Stimulated activated CD8-positive, alpha-beta memory T cell treated with anti-CD3 and anti-CD28 coated beads, Interleukin-7, amount 100 ng/mL, for 1 hour (primary cell): ENCODE data around the gene FBXO42.
"Not testable (repeated sequence)": the region's sequence is repeated elsewhere in the genome, so short reads cannot be mapped to it uniquely, and the experiment has no call there.

Source experiments
- DNase-seq, 2 donors: peaks; one replicate each; pipeline ENCODE4 v3.0.0-alpha.2; 2020; ENCODE audit warnings: low read depth in 2 of 2

FBXO42 gene

GRCh38 chr1:16266411-16267118 is 85.7 kb downstream of the FBXO42 start:
- DNase-seq = no peak

GRCh38 chr1:16262067-16262466 is 90.2 kb downstream of the FBXO42 start:
- no peak for DNase-seq

GRCh38 chr1:16260814-16261213 is 91.5 kb downstream of the FBXO42 start:
- DNase-seq = no peak

- DNase-seq = no peak
Observed at GRCh38 chr1:16258591-16259135, 93.6 kb downstream of the FBXO42 start.

- DNase-seq = no peak
Observed at GRCh38 chr1:16257968-16258367, 94.3 kb downstream of the FBXO42 start.

GRCh38 chr1:16257556-16257955 is 94.7 kb downstream of the FBXO42 start:
- not testable (repeated sequence) for DNase-seq

- DNase-seq = no peak
Observed at GRCh38 chr1:16256478-16256877, 95.8 kb downstream of the FBXO42 start.

GRCh38 chr1:16254263-16254928 is 97.9 kb downstream of the FBXO42 start:
- no peak for DNase-seq

GRCh38 chr1:16253332-16253922 is 98.9 kb downstream of the FBXO42 start:
- no peak for DNase-seq

GRCh38 chr1:16252912-16253311 is 99.4 kb downstream of the FBXO42 start:
- DNase-seq = no peak

- no peak for DNase-seq
Observed at GRCh38 chr1:16251381-16251780, 100.9 kb downstream of the FBXO42 start.

- no peak for DNase-seq
Observed at GRCh38 chr1:16250524-16251251, 101.6 kb downstream of the FBXO42 start.

GRCh38 chr1:16249596-16250241 is 102.6 kb downstream of the FBXO42 start:
- DNase-seq = no peak

- no peak for DNase-seq
Observed at GRCh38 chr1:16248603-16249516, 103.4 kb downstream of the FBXO42 start.

GRCh38 chr1:16248007-16248436 is 104.3 kb downstream of the FBXO42 start:
- no peak for DNase-seq

GRCh38 chr1:16247441-16247840 is 104.8 kb downstream of the FBXO42 start:
- DNase-seq = no peak

- no peak for DNase-seq
Observed at GRCh38 chr1:16246961-16247360, 105.3 kb downstream of the FBXO42 start.

- not testable (repeated sequence) for DNase-seq
Observed at GRCh38 chr1:16246239-16246638, 106.0 kb downstream of the FBXO42 start.

GRCh38 chr1:16245476-16246196 is 106.6 kb downstream of the FBXO42 start:
- no peak for DNase-seq
